GM18502 (cell line): ENCODE results near the gene PREX1.

Experiments
- ATAC-seq: cut with Tn5 transposase; IDR thresholded peaks from one replicate; pipeline ENCODE4 v1.9.1; 2021; ENCODE audit warnings: mild to moderate bottlenecking; ENCODE audit not compliant: unreplicated experiment, poor library complexity

The PREX1 gene

GRCh38 chr20:48724382-48724781 lies 103.4 kb downstream of the PREX1 start:
- no peak for ATAC-seq

- ATAC-seq = no peak
Measured at GRCh38 chr20:48723308-48724264, 104.2 kb downstream of the PREX1 start.

GRCh38 chr20:48722737-48723191 lies 105.0 kb downstream of the PREX1 start:
- no peak for ATAC-seq

- ATAC-seq = no peak
Measured at GRCh38 chr20:48722002-48722731, 105.6 kb downstream of the PREX1 start.

GRCh38 chr20:48721324-48722001 lies 106.3 kb downstream of the PREX1 start:
- no peak for ATAC-seq

GRCh38 chr20:48720256-48720985 lies 107.4 kb downstream of the PREX1 start:
- no peak for ATAC-seq

GRCh38 chr20:48719598-48720255 lies 108.1 kb downstream of the PREX1 start:
- no peak for ATAC-seq

GRCh38 chr20:48718786-48719578 lies 108.8 kb downstream of the PREX1 start:
- ATAC-seq = no peak

- no peak for ATAC-seq
Measured at GRCh38 chr20:48717680-48718223, 110.0 kb downstream of the PREX1 start.

GRCh38 chr20:48717095-48717672 lies 110.6 kb downstream of the PREX1 start:
- no peak for ATAC-seq

- ATAC-seq = no peak
Measured at GRCh38 chr20:48716541-48716940, 111.3 kb downstream of the PREX1 start.

- no peak for ATAC-seq
Measured at GRCh38 chr20:48716086-48716485, 111.7 kb downstream of the PREX1 start.

GRCh38 chr20:48714764-48715163 lies 113.0 kb downstream of the PREX1 start:
- ATAC-seq = no peak

- ATAC-seq = peak; percentile 16
Measured at GRCh38 chr20:48711696-48712464, 115.9 kb downstream of the PREX1 start.

GRCh38 chr20:48711044-48711428 lies 116.8 kb downstream of the PREX1 start:
- no peak for ATAC-seq

GRCh38 chr20:48710341-48711043 lies 117.3 kb downstream of the PREX1 start:
- ATAC-seq = no peak

GRCh38 chr20:48709744-48710143 lies 118.1 kb downstream of the PREX1 start:
- no peak for ATAC-seq
